GM23338 (cell line): ENCODE results near the gene C2orf72.

Source experiments
- CREB1 ChIP-seq: fragments of 250-450 bp; sonication (Bioruptor Pico); IDR thresholded peaks from 2 replicates; pipeline ENCODE4 v1.5.0; 2020; ENCODE audit warnings: low read depth, mild to moderate bottlenecking, moderate library complexity
- CTCF ChIP-seq, 2 experiments: fragments of 200-600 bp in 1 of 2; sonication (generic) in 1 of 2; conservative IDR thresholded peaks; 2 replicates each; pipeline versions ENCODE4 v1.5.1 to v1.6.1; 2016 to 2017; ENCODE audit warnings: antibody characterized with exemption in 2 of 2, low read depth in 2 of 2, mild to moderate bottlenecking in 2 of 2, moderate library complexity in 1 of 2
- EZH2 ChIP-seq: fragments of 200-600 bp; sonication (generic); IDR thresholded peaks from one replicate; pipeline ENCODE4 v1.8.0; 2017; ENCODE audit warnings: antibody characterized with exemption, mild to moderate bottlenecking, low read depth; ENCODE audit not compliant: unreplicated experiment
- EZH2phosphoT487 ChIP-seq: fragments of 200-600 bp; sonication (generic); IDR thresholded peaks from one replicate; pipeline ENCODE4 v1.8.1; 2018; ENCODE audit warnings: antibody characterized with exemption; ENCODE audit not compliant: unreplicated experiment
- JUNB ChIP-seq: IDR thresholded peaks from one replicate; pipeline ENCODE4 v1.6.1; 2016; ENCODE audit warnings: antibody characterized with exemption; ENCODE audit not compliant: unreplicated experiment
- POLR2AphosphoS5 ChIP-seq: IDR thresholded peaks from 2 replicates; pipeline ENCODE4 v1.6.1; 2016; ENCODE audit warnings: antibody characterized with exemption, low read depth
- REST ChIP-seq: IDR thresholded peaks from one replicate; pipeline ENCODE4 v1.6.1; 2018; ENCODE audit warnings: antibody characterized with exemption; ENCODE audit not compliant: unreplicated experiment
- STAT1 ChIP-seq: IDR thresholded peaks from one replicate; pipeline ENCODE4 v1.6.1; 2016; ENCODE audit warnings: antibody characterized with exemption; ENCODE audit not compliant: unreplicated experiment
- ZNF114 ChIP-seq: fragments of 250-450 bp; sonication (Bioruptor Pico); IDR thresholded peaks from 2 replicates; pipeline ENCODE4 v1.5.0; 2020; ENCODE audit warnings: mild to moderate bottlenecking, moderate library complexity
- TF ChIP-seq, protein P1 (sequence below): IDR thresholded peaks from 2 replicates; pipeline ENCODE4 v1.6.1; 2016; ENCODE audit warnings: antibody characterized with exemption
- TF ChIP-seq, protein P2 (sequence below): fragments of 250-450 bp; sonication (Bioruptor Pico); IDR thresholded peaks from 2 replicates; pipeline ENCODE4 v1.5.0; 2020; ENCODE audit warnings: mild to moderate bottlenecking, moderate library complexity

DNA sequence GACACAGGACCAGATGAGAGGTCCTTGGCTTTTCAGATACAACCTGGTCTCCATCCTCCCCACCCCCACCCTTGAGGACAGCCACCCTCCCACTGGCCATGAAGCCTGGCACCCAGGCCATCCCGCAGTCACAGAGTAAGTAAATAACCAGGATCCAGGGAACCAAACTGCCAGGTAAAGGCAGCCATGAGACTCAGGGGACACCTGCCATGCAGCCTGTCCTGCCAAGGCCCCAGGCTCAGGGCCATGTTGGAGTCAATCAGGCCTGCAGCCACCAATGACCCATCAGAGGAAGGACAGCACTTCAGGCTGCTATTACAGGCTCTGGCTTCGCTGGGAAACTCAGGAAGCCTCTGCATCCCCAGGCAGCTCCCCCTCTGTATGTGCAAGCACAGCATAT, 25.8 kb upstream of the C2orf72 start:
- TF ChIP-seq REST (no peak), STAT1 (no peak), CTCF (conservative IDR thresholded peaks at IDR 0.05; ENCODE audit: low read depth in 2 of 2) (no peak), POLR2AphosphoS5 (no peak), EZH2 (no peak), EZH2phosphoT487 (no peak), CREB1 (no peak), ZNF114 (CRISPR knock-in tag) (no peak), JUNB (no peak)
- TF ChIP-seq, protein P1, sequence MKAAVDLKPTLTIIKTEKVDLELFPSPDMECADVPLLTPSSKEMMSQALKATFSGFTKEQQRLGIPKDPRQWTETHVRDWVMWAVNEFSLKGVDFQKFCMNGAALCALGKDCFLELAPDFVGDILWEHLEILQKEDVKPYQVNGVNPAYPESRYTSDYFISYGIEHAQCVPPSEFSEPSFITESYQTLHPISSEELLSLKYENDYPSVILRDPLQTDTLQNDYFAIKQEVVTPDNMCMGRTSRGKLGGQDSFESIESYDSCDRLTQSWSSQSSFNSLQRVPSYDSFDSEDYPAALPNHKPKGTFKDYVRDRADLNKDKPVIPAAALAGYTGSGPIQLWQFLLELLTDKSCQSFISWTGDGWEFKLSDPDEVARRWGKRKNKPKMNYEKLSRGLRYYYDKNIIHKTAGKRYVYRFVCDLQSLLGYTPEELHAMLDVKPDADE: no peak
- TF ChIP-seq, protein P2, sequence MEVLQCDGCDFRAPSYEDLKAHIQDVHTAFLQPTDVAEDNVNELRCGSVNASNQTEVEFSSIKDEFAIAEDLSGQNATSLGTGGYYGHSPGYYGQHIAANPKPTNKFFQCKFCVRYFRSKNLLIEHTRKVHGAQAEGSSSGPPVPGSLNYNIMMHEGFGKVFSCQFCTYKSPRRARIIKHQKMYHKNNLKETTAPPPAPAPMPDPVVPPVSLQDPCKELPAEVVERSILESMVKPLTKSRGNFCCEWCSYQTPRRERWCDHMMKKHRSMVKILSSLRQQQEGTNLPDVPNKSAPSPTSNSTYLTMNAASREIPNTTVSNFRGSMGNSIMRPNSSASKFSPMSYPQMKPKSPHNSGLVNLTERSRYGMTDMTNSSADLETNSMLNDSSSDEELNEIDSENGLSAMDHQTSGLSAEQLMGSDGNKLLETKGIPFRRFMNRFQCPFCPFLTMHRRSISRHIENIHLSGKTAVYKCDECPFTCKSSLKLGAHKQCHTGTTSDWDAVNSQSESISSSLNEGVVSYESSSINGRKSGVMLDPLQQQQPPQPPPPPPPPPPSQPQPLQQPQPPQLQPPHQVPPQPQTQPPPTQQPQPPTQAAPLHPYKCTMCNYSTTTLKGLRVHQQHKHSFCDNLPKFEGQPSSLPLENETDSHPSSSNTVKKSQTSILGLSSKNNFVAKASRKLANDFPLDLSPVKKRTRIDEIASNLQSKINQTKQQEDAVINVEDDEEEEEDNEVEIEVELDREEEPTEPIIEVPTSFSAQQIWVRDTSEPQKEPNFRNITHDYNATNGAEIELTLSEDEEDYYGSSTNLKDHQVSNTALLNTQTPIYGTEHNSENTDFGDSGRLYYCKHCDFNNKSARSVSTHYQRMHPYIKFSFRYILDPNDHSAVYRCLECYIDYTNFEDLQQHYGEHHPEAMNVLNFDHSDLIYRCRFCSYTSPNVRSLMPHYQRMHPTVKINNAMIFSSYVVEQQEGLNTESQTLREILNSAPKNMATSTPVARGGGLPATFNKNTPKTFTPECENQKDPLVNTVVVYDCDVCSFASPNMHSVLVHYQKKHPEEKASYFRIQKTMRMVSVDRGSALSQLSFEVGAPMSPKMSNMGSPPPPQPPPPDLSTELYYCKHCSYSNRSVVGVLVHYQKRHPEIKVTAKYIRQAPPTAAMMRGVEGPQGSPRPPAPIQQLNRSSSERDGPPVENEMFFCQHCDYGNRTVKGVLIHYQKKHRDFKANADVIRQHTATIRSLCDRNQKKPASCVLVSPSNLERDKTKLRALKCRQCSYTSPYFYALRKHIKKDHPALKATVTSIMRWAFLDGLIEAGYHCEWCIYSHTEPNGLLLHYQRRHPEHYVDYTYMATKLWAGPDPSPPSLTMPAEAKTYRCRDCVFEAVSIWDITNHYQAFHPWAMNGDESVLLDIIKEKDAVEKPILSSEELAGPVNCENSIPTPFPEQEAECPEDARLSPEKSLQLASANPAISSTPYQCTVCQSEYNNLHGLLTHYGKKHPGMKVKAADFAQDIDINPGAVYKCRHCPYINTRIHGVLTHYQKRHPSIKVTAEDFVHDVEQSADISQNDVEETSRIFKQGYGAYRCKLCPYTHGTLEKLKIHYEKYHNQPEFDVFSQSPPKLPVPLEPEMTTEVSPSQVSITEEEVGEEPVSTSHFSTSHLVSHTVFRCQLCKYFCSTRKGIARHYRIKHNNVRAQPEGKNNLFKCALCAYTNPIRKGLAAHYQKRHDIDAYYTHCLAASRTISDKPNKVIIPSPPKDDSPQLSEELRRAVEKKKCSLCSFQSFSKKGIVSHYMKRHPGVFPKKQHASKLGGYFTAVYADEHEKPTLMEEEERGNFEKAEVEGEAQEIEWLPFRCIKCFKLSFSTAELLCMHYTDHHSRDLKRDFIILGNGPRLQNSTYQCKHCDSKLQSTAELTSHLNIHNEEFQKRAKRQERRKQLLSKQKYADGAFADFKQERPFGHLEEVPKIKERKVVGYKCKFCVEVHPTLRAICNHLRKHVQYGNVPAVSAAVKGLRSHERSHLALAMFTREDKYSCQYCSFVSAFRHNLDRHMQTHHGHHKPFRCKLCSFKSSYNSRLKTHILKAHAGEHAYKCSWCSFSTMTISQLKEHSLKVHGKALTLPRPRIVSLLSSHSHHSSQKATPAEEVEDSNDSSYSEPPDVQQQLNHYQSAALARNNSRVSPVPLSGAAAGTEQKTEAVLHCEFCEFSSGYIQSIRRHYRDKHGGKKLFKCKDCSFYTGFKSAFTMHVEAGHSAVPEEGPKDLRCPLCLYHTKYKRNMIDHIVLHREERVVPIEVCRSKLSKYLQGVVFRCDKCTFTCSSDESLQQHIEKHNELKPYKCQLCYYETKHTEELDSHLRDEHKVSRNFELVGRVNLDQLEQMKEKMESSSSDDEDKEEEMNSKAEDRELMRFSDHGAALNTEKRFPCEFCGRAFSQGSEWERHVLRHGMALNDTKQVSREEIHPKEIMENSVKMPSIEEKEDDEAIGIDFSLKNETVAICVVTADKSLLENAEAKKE: no peak
